IMR-90 (cell line): ENCODE data around the gene CACNA1D. TPM values are rescaled to one million over a fixed set of nuclear protein-coding genes. Genes with fewer than 3 reads are reported as not detected.

Experiments used
- ATAC-seq: fragments of 200-7000 bp; cut with Tn5 transposase; 2 replicates; pipeline ENCODE4 v1.9.1; 2020; ENCODE audit warnings: low read depth, mild to moderate bottlenecking, moderate library complexity
- BruUV-seq: library from RNA; stranded (reverse); fragments of 400-500 nt; replicated peaks from 2 replicates; lab custom pipeline; 2021; lab: Mats Ljungman, UMichigan
- CTCF ChIA-PET: fragments of 300-600 bp; formaldehyde crosslinking; extraction: SDS; loops from one replicate; lab custom pipeline; 2021; ENCODE audit warnings: antibody characterized with exemption; lab: Yijun Ruan, JAX
- POLR2A ChIA-PET: fragments of 300-600 bp; sonication (Branson Sonifier 250); formaldehyde crosslinking; loops from one replicate; lab custom pipeline; 2022; ENCODE audit warnings: antibody characterized with exemption; ENCODE audit not compliant: unreplicated experiment; lab: Charles Lee
- DNase-seq: peaks from one replicate; pipeline ENCODE4 v3.0.0; 2013
- H2AFZ ChIP-seq: replicated peaks from 2 replicates; pipeline ENCODE3; 2013; ENCODE audit warnings: low read length, mild to moderate bottlenecking; ENCODE audit not compliant: poor library complexity
- H2AK5ac ChIP-seq: 2 replicates; pipeline ENCODE4 v1.6.1; 2013; ENCODE audit warnings: low read depth, low read length, inconsistent platforms
- H2AK9ac ChIP-seq: replicated peaks from 2 replicates; pipeline ENCODE3; 2013; ENCODE audit warnings: mild to moderate bottlenecking, low read depth, low read length, moderate library complexity; ENCODE audit not compliant: poor library complexity
- H2BK120ac ChIP-seq: 2 replicates; pipeline ENCODE4 v1.6.1; 2013; ENCODE audit warnings: low read depth, low read length, inconsistent platforms
- H2BK15ac ChIP-seq: 3 replicates; pipeline ENCODE4 v1.6.1; 2013; ENCODE audit warnings: low read depth, low read length, inconsistent platforms
- H2BK20ac ChIP-seq: 2 replicates; pipeline ENCODE4 v1.6.1; 2013; ENCODE audit warnings: low read depth, mild to moderate bottlenecking, inconsistent platforms, low read length, moderate library complexity
- H2BK5ac ChIP-seq: 2 replicates; pipeline ENCODE4 v1.6.1; 2013; ENCODE audit warnings: mild to moderate bottlenecking, low read depth, low read length, inconsistent platforms; ENCODE audit not compliant: poor library complexity, severe bottlenecking
- H3K14ac ChIP-seq: replicated peaks from 2 replicates; pipeline ENCODE4 v1.6.1; 2013; ENCODE audit warnings: low read depth, low read length, inconsistent platforms
- H3K18ac ChIP-seq: 2 replicates; pipeline ENCODE4 v1.6.1; 2013; ENCODE audit warnings: low read depth, low read length, control low read depth
- H3K23ac ChIP-seq: 2 replicates; pipeline ENCODE4 v1.6.1; 2013; ENCODE audit warnings: low read depth, low read length, inconsistent platforms
- H3K27ac ChIP-seq: 2 replicates; pipeline ENCODE4 v1.5.1; 2013; ENCODE audit warnings: mild to moderate bottlenecking, control low read depth, low read length; ENCODE audit not compliant: insufficient read depth
- H3K27me3 ChIP-seq: 2 replicates; pipeline ENCODE4 v1.6.1; 2013; ENCODE audit warnings: low read length; ENCODE audit not compliant: control insufficient read depth, insufficient read depth
- H3K36me3 ChIP-seq: 2 replicates; pipeline ENCODE4 v1.6.1; 2013; ENCODE audit warnings: low read length, mixed read lengths; ENCODE audit not compliant: control insufficient read depth, insufficient read depth
- H3K4ac ChIP-seq: 2 replicates; pipeline ENCODE4 v1.6.1; 2013; ENCODE audit warnings: low read depth, low read length, inconsistent platforms
- H3K4me1 ChIP-seq: 2 replicates; pipeline ENCODE4 v1.6.1; 2013; ENCODE audit warnings: low read length, mixed read lengths; ENCODE audit not compliant: control insufficient read depth, insufficient read depth
- H3K4me2 ChIP-seq: 2 replicates; pipeline ENCODE4 v1.6.1; 2013; ENCODE audit warnings: low read depth, mild to moderate bottlenecking, control low read depth, low read length, moderate library complexity
- H3K4me3 ChIP-seq: 2 replicates; pipeline ENCODE4 v1.5.1; 2013; ENCODE audit warnings: low read depth, mild to moderate bottlenecking, control low read depth, low read length, moderate library complexity; ENCODE audit not compliant: insufficient read depth
- H3K56ac ChIP-seq: 2 replicates; pipeline ENCODE4 v1.6.1; 2013; ENCODE audit warnings: low read length, inconsistent platforms; ENCODE audit not compliant: insufficient read depth; ENCODE audit errors: extremely low read depth
- H3K79me1 ChIP-seq, 2 experiments: 2 replicates each; pipeline ENCODE4 v1.6.1; 2013; ENCODE audit warnings: low read length in 2 of 2, inconsistent platforms in 1 of 2, low read depth in 1 of 2
- H3K9ac ChIP-seq: 2 replicates; pipeline ENCODE4 v1.6.1; 2013; ENCODE audit warnings: low read depth, low read length, control low read depth
- H3K9me1 ChIP-seq: 2 replicates; pipeline ENCODE4 v1.6.1; 2013; ENCODE audit warnings: low read length, inconsistent platforms; ENCODE audit not compliant: insufficient read depth
- H3K9me3 ChIP-seq: 2 replicates; pipeline ENCODE4 v1.6.1; 2013; ENCODE audit warnings: low read length; ENCODE audit not compliant: control insufficient read depth, insufficient read depth
- H4K20me1 ChIP-seq: 2 replicates; pipeline ENCODE4 v1.6.1; 2013; ENCODE audit warnings: low read length, inconsistent platforms; ENCODE audit not compliant: insufficient read depth
- H4K5ac ChIP-seq: 2 replicates; pipeline ENCODE4 v1.6.1; 2013; ENCODE audit warnings: mild to moderate bottlenecking, low read depth, low read length, control low read depth
- H4K8ac ChIP-seq, 2 experiments: 2 replicates each; pipeline ENCODE4 v1.6.1; 2013; ENCODE audit warnings: low read depth in 2 of 2, low read length in 2 of 2, control low read depth in 1 of 2, inconsistent platforms in 1 of 2
- H4K91ac ChIP-seq: 2 replicates; pipeline ENCODE4 v1.6.1; 2013; ENCODE audit warnings: low read depth, low read length, inconsistent platforms; ENCODE audit not compliant: insufficient read depth
- CEBPB ChIP-seq: IDR thresholded peaks from 2 replicates; pipeline ENCODE4 v1.6.1; 2012; ENCODE audit warnings: low read depth, low read length, improper control_type of control experiment
- MAFK ChIP-seq: IDR thresholded peaks from 2 replicates; pipeline ENCODE4 v1.6.1; 2012; ENCODE audit warnings: low read depth, low read length, improper control_type of control experiment
- MAZ ChIP-seq: IDR thresholded peaks from 2 replicates; pipeline ENCODE4 v1.6.1; 2012; ENCODE audit warnings: low read depth, mild to moderate bottlenecking, low read length, improper control_type of control experiment, moderate library complexity, borderline replicate concordance
- MXI1 ChIP-seq: IDR thresholded peaks from 2 replicates; pipeline ENCODE4 v1.6.1; 2012; ENCODE audit warnings: low read depth, mild to moderate bottlenecking, low read length, moderate library complexity, borderline replicate concordance
- NFE2L2 ChIP-seq: fragments of 150-350 bp; IDR thresholded peaks from 2 replicates; pipeline ENCODE4 v1.6.1; 2016; ENCODE audit warnings: low read depth, mild to moderate bottlenecking, low read length
- POLR2A ChIP-seq: IDR thresholded peaks from 2 replicates; pipeline ENCODE4 v1.6.1; 2012; ENCODE audit warnings: mild to moderate bottlenecking, low read depth, low read length
- RAD21 ChIP-seq: IDR thresholded peaks from 2 replicates; pipeline ENCODE4 v1.6.1; 2012; ENCODE audit warnings: low read length, improper control_type of control experiment
- RCOR1 ChIP-seq: IDR thresholded peaks from 2 replicates; pipeline ENCODE4 v1.6.1; 2012; ENCODE audit warnings: mild to moderate bottlenecking, low read length, improper control_type of control experiment; ENCODE audit not compliant: insufficient replicate concordance
- WGBS, 2 experiments: methylation state at CpG; one replicate each; pipeline versions ENCODE4 v1.1.5 to v1.1.7; 2013; ENCODE audit warnings: missing lambda C conversion rate in 2 of 2; ENCODE audit not compliant: insufficient read length in 1 of 2; ENCODE audit errors: extremely low coverage in 2 of 2; 5-methylcytosine and 5-hydroxymethylcytosine counted together
- dilution Hi-C: fragments of 300-500 bp; cut with HindIII; formaldehyde crosslinking; loops from one replicate; pipeline ENCODE4 v1.14.3; 2018; ENCODE audit warnings: low sequenced_read_pairs; ENCODE audit not compliant: unreplicated experiment
- in situ Hi-C: fragments of 300-500 bp; cut with MboI; formaldehyde crosslinking; loops from 3 replicates; pipeline ENCODE4 v1.14.3; 2019; ENCODE audit warnings: low sequenced_read_pairs, inconsistent platforms, mixed read lengths
- intact Hi-C: fragments of 100-400 bp; cut with micrococcal nuclease; formaldehyde crosslinking; loops from 2 replicates; pipeline ENCODE4 v1.10.0; 2022
- polyA plus RNA-seq, 3 experiments: library from polyadenylated mRNA; depleted of rRNA; stranded (reverse); fragments of >200 nt; gene quantifications; 2 replicates each; pipeline ENCODE4 v1.2.3, GENCODE V29; 2012; ENCODE audit warnings: low replicate concordance in 1 of 3
- total RNA-seq: library from RNA; depleted of rRNA; stranded (reverse); fragments of >200 nt; gene quantifications from 2 replicates; pipeline ENCODE4 v1.2.3, GENCODE V29; 2012
- TF ChIP-seq, protein P1 (sequence below): fragments of 150-350 bp; IDR thresholded peaks from 2 replicates; pipeline ENCODE4 v1.6.1; 2017; ENCODE audit warnings: mild to moderate bottlenecking, antibody characterized with exemption, low read length, low read depth

Gene CACNA1D
- total and polyA plus RNA-seq, 2 of the 4 experiments (the other 2 are of a cell fraction) = 0.07 TPM; not detected in 1

DNA sequence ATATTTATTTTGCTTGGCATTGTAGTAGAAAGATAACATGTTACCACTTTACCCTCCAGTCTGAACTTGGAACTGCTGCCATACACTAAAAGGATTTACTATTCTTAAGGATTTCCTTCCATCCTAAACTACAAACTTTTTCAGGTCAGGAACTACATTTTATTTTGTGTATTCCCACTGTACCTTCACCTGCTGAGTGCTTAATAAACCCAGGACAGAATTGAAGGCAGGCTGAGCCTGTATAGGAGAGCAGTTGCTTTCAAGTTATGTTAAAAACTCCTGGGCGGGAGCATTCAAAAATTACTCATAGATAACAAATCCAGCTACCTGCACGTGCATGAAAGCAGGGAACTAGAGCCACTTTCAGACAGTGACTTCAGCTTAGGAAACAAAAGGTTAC, 58.3 kb downstream of the CACNA1D start:
- no peak for ATAC-seq
- H3K23ac ChIP-seq = no peak overlapping the region

More for the DNA sequence above, 58.3 kb downstream of the CACNA1D start:
- BruUV-seq = no TSS peak
- in situ Hi-C loops = no loop called here
- no peak for DNase-seq
- dilution Hi-C loops = no loop called here
- Histone ChIP-seq H3K4me2 (no peak overlapping the region), H4K91ac (no peak overlapping the region), H3K4ac (no peak overlapping the region), H3K9me3 (no peaks in the 10 kb centered on the region), H3K18ac (no peak overlapping the region), H2AK9ac (no peak overlapping the region), H3K36me3 (no peaks in the 10 kb centered on the region), H2BK5ac (no peak overlapping the region), H3K27ac (no peak overlapping the region), H3K9ac (no peak overlapping the region), H3K79me1 (no peaks in the 10 kb centered on the region), H3K4me3 (no peak overlapping the region), H3K56ac (no peak overlapping the region), H2BK120ac (no peak overlapping the region), H4K5ac (no peak overlapping the region), H2BK20ac (no peak overlapping the region), H3K4me1 (no peaks in the 10 kb centered on the region), H3K27me3 (0 out of 2 replicates have a peak, but pooled peaks cover 2% of the 10 kb centered on the region), H3K9me1 (no peaks in the 10 kb centered on the region), H2AFZ (no peak overlapping the region), H4K8ac (no peak overlapping the region), H4K20me1 (no peaks in the 10 kb centered on the region), H2AK5ac (no peak overlapping the region), H2BK15ac (no peak overlapping the region), H3K14ac (no peak overlapping the region)
- ChIA-PET POLR2A (no interaction called here), CTCF (no interaction called here)
- intact Hi-C loops = no loop called here
- TF ChIP-seq RAD21 = no peak
- TF ChIP-seq NFE2L2 = no peak
- no peak for TF ChIP-seq CEBPB
- no peak for TF ChIP-seq MXI1
- TF ChIP-seq POLR2A = no peak
- TF ChIP-seq, protein P1, sequence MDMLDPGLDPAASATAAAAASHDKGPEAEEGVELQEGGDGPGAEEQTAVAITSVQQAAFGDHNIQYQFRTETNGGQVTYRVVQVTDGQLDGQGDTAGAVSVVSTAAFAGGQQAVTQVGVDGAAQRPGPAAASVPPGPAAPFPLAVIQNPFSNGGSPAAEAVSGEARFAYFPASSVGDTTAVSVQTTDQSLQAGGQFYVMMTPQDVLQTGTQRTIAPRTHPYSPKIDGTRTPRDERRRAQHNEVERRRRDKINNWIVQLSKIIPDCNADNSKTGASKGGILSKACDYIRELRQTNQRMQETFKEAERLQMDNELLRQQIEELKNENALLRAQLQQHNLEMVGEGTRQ = no peak
- no peak for TF ChIP-seq MAFK
- no peak for TF ChIP-seq MAZ
- no peak for TF ChIP-seq RCOR1
- WGBS, 2 experiments = no CpG with 5 or more reads among the region's 2 CpGs
